ENCODE results near the gene DCAF8.

GRCh38 chr1:160209321-160210046, 52.9 kb downstream of the DCAF8 start:
- TF ChIP-seq CTCF (IDR thresholded peaks at IDR 0.05; ENCODE audit: insufficient read depth, low read length) (no peak), POLR2AphosphoS5 (IDR thresholded peaks at IDR 0.05; ENCODE audit: low read depth) (no peak), GABPA (IDR thresholded peaks at IDR 0.05; ENCODE audit: low read depth) (no peak), SPI1 (IDR thresholded peaks at IDR 0.05; ENCODE audit: borderline replicate concordance, low read depth) (no peak)
- TF ChIP-seq, protein P1, sequence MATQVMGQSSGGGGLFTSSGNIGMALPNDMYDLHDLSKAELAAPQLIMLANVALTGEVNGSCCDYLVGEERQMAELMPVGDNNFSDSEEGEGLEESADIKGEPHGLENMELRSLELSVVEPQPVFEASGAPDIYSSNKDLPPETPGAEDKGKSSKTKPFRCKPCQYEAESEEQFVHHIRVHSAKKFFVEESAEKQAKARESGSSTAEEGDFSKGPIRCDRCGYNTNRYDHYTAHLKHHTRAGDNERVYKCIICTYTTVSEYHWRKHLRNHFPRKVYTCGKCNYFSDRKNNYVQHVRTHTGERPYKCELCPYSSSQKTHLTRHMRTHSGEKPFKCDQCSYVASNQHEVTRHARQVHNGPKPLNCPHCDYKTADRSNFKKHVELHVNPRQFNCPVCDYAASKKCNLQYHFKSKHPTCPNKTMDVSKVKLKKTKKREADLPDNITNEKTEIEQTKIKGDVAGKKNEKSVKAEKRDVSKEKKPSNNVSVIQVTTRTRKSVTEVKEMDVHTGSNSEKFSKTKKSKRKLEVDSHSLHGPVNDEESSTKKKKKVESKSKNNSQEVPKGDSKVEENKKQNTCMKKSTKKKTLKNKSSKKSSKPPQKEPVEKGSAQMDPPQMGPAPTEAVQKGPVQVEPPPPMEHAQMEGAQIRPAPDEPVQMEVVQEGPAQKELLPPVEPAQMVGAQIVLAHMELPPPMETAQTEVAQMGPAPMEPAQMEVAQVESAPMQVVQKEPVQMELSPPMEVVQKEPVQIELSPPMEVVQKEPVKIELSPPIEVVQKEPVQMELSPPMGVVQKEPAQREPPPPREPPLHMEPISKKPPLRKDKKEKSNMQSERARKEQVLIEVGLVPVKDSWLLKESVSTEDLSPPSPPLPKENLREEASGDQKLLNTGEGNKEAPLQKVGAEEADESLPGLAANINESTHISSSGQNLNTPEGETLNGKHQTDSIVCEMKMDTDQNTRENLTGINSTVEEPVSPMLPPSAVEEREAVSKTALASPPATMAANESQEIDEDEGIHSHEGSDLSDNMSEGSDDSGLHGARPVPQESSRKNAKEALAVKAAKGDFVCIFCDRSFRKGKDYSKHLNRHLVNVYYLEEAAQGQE (IDR thresholded peaks at IDR 0.05; ENCODE audit: insufficient replicate concordance, low read depth): no peak

Measured in HL-60 (cell line).